Nephron (organoid): ENCODE measurements around the gene SUV39H2.
"Not testable (repeated sequence)": the region's sequence is repeated elsewhere in the genome, so short reads cannot be mapped to it uniquely, and the experiment has no call there.

Source experiments
- H3K27ac Mint-ChIP-seq, 3 experiments: 2 replicates each; pipeline ENCODE4 v1.8.0; 2020; ENCODE audit warnings: mixed read lengths in 3 of 3, mild to moderate bottlenecking in 2 of 3, moderate library complexity in 1 of 3
- H3K27me3 Mint-ChIP-seq: 2 replicates; pipeline ENCODE4 v1.8.0; 2021; ENCODE audit warnings: low read depth, mild to moderate bottlenecking, moderate library complexity, mixed read lengths
- H3K36me3 Mint-ChIP-seq: 2 replicates; pipeline ENCODE4 v1.8.0; 2020; ENCODE audit warnings: low read depth, mixed read lengths
- H3K4me1 Mint-ChIP-seq: 2 replicates; pipeline ENCODE4 v1.8.0; 2020; ENCODE audit warnings: mixed read lengths
- H3K4me3 Mint-ChIP-seq, 3 experiments: 2 replicates each; pipeline ENCODE4 v1.8.0; 2020; ENCODE audit warnings: mild to moderate bottlenecking in 3 of 3, mixed read lengths in 3 of 3, moderate library complexity in 2 of 3
- H3K9me3 Mint-ChIP-seq: 2 replicates; pipeline ENCODE4 v1.8.0; 2020; ENCODE audit warnings: mixed read lengths
- TF ChIP-seq, protein P1 (sequence below), 3 experiments: fragments of 200-600 bp; sonication (generic); IDR thresholded peaks; one replicate each; pipeline ENCODE4 v1.5.0; 2021; ENCODE audit warnings: antibody characterized with exemption in 3 of 3; ENCODE audit not compliant: unreplicated experiment in 3 of 3

SUV39H2 gene

DNA sequence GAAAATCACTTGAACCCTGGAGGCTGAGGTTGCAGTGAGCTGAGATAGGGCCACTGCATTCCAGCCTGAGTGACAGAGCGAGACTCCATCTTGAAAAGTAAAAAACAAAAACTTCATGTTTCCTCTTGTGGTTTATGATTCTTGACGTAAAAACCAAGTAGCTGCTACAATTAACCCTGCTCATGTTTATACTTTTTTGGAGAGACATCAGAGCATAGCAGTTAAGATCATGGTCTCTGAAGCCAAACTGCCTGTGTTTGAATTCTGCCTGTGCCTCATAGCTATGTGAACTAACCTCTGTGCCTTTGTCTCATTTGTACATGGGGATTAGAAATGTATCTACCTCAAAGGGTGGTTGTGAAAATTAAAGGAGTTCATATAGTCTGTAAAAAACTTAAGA, 27.2 kb downstream of the SUV39H2 start:
- Mint-ChIP-seq H3K27me3 (no peaks in the 10 kb centered on the region), H3K4me1 (no peaks in the 10 kb centered on the region), H3K36me3 (peaks cover 81% of the 10 kb centered on the region), H3K9me3 (peaks cover 27% of the 10 kb centered on the region), H3K4me3 (no peak overlapping the region), H3K27ac (no peak overlapping the region)
- TF ChIP-seq, protein P1, sequence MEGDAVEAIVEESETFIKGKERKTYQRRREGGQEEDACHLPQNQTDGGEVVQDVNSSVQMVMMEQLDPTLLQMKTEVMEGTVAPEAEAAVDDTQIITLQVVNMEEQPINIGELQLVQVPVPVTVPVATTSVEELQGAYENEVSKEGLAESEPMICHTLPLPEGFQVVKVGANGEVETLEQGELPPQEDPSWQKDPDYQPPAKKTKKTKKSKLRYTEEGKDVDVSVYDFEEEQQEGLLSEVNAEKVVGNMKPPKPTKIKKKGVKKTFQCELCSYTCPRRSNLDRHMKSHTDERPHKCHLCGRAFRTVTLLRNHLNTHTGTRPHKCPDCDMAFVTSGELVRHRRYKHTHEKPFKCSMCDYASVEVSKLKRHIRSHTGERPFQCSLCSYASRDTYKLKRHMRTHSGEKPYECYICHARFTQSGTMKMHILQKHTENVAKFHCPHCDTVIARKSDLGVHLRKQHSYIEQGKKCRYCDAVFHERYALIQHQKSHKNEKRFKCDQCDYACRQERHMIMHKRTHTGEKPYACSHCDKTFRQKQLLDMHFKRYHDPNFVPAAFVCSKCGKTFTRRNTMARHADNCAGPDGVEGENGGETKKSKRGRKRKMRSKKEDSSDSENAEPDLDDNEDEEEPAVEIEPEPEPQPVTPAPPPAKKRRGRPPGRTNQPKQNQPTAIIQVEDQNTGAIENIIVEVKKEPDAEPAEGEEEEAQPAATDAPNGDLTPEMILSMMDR (IDR thresholded peaks at IDR 0.05; ENCODE audit: unreplicated experiment in 3 of 3), result no peak

DNA sequence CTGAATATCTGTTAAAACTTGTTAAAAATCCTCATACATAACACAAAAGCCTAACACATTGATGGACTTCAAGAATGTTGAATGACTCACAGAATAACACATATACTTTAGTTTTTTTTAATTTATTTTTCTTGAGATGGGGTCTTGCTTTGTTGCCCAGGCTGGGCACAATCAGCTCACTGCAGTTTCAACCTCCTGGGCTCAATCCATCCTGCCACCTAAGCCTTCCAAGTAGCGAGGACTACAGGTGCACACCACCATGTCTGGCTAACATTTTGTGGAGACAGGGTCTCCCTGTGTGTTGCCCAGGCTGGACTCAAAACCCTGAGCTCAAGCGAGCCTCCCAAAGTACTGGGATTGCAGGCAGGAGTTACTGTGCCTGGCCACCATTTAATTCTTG, 28.1 kb downstream of the SUV39H2 start:
- H3K4me3 Mint-ChIP-seq, result no peak overlapping the region

DNA sequence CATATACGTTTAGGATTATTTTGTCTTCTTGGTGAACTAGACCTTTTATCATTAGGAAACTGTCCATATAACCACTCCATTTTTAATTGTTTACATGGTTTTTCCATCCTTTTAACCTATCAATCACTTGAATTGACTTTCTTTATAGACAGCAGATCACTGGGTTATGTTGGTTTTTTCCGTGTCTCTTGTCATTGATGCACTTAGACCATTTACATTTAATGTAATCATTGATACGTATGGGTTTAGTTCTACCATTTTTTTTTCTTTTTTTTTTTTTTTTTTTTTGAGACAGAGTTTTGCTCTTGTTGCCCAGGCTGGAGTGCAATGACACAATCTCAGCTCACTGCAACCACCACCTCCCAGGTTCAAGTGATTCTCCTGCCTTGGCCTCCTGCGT, 28.9 kb downstream of the SUV39H2 start:
- Mint-ChIP-seq H3K36me3 (peaks cover 93% of the 10 kb centered on the region), H3K9me3 (peaks cover 35% of the 10 kb centered on the region)
- H3K4me1 Mint-ChIP-seq, H3K27ac Mint-ChIP-seq, H3K27me3 Mint-ChIP-seq, H3K4me3 Mint-ChIP-seq: not testable (repeated sequence)

More for the DNA sequence above, 28.1 kb downstream of the SUV39H2 start:
- Mint-ChIP-seq H3K27ac (no peak overlapping the region), H3K27me3 (no peaks in the 10 kb centered on the region), H3K4me1 (no peaks in the 10 kb centered on the region), H3K9me3 (peaks cover 35% of the 10 kb centered on the region), H3K36me3 (peaks cover 89% of the 10 kb centered on the region)
- TF ChIP-seq, protein P1 (IDR thresholded peaks at IDR 0.05; ENCODE audit: unreplicated experiment in 3 of 3), result no peak

DNA sequence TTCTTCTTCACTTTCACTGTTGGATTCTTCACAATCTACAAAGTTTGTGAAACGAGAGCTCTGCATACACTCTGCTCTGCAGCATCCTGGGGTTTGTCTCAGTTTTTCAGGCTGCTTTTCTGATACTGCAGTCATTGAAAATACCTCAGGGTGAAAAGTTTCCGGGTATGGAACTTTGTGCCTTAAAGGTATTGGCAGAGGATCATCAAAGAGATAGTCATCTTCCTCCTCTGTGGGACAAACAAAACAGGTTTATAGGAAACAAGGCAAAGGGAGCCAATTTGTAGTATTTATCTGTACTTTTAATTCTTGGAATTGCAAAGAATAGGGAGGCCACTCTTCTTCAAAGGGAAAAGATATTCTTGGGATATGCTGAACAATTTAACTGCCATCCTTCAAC, 30.4 kb downstream of the SUV39H2 start:
- Mint-ChIP-seq H3K4me3 (no peak overlapping the region), H3K9me3 (peaks cover 47% of the 10 kb centered on the region), H3K27ac (no peak overlapping the region), H3K36me3 (peaks cover 99% of the 10 kb centered on the region), H3K27me3 (no peaks in the 10 kb centered on the region), H3K4me1 (no peaks in the 10 kb centered on the region)
- TF ChIP-seq, protein P1 (IDR thresholded peaks at IDR 0.05; ENCODE audit: unreplicated experiment in 3 of 3), result no peak

DNA sequence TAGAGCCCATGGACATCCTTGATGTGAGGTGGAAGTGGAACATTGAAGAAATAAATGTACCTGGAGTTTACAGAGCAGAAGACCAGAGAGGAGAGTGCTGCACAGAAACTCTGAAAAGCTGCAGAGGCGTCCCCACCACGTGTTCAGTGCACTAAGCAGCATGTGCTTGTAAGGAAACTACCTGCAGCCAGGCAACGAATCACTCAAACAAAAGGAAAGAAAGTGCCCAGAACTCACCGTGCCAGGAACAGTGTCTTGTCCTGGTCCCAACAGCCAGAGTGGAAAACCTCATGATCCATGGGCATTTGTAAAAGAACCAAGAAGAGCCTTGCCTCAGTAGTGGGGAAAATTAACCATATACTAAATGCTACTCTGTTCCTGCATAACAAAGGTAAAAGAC, 32.3 kb downstream of the SUV39H2 start:
- Mint-ChIP-seq H3K36me3 (peaks cover 100% of the 10 kb centered on the region), H3K27ac (no peak overlapping the region), H3K4me1 (no peaks in the 10 kb centered on the region), H3K9me3 (peaks cover 58% of the 10 kb centered on the region), H3K27me3 (no peaks in the 10 kb centered on the region), H3K4me3 (no peak overlapping the region)
- TF ChIP-seq, protein P1 (IDR thresholded peaks at IDR 0.05; ENCODE audit: unreplicated experiment in 3 of 3), result no peak

DNA sequence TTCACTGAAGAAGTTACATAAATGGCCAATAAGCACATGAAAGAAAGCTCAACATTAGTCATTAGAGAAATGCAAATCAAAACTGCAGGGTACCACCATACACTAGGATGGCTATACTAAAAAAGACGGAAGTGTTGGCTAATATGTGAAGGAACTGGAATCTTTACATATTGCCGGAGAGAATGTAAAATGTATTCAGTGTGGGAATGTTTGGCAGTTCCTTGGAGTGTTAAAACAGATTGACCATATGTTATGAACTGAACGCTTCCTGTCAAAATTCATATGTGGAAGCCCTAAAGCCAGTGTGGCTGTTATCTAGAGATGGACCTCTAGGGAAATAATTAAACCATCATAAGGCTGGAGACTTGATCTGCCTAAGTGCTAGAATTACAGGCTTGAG, 33.1 kb downstream of the SUV39H2 start:
- Mint-ChIP-seq H3K27ac (no peak overlapping the region), H3K9me3 (peaks cover 64% of the 10 kb centered on the region), H3K36me3 (peaks cover 100% of the 10 kb centered on the region), H3K4me1 (no peaks in the 10 kb centered on the region), H3K4me3 (no peak overlapping the region), H3K27me3 (no peaks in the 10 kb centered on the region)
- TF ChIP-seq, protein P1 (IDR thresholded peaks at IDR 0.05; ENCODE audit: unreplicated experiment in 3 of 3), result no peak
